IMR-90 (cell line): ENCODE measurements around the gene C1QL1. TPM values are rescaled to one million over a fixed set of nuclear protein-coding genes. Genes with fewer than 3 reads are reported as not detected.

Source experiments
- ATAC-seq: fragments of 200-7000 bp; cut with Tn5 transposase; 2 replicates; pipeline ENCODE4 v1.9.1; 2020; ENCODE audit warnings: low read depth, mild to moderate bottlenecking, moderate library complexity
- BruUV-seq: library from RNA; stranded (reverse); fragments of 400-500 nt; replicated peaks from 2 replicates; lab custom pipeline; 2021; lab: Mats Ljungman, UMichigan
- CTCF ChIA-PET: fragments of 300-600 bp; formaldehyde crosslinking; extraction: SDS; loops from one replicate; lab custom pipeline; 2021; ENCODE audit warnings: antibody characterized with exemption; lab: Yijun Ruan, JAX
- POLR2A ChIA-PET: fragments of 300-600 bp; sonication (Branson Sonifier 250); formaldehyde crosslinking; loops from one replicate; lab custom pipeline; 2022; ENCODE audit warnings: antibody characterized with exemption; ENCODE audit not compliant: unreplicated experiment; lab: Charles Lee
- DNase-seq: peaks from one replicate; pipeline ENCODE4 v3.0.0; 2013
- H2AFZ ChIP-seq: replicated peaks from 2 replicates; pipeline ENCODE3; 2013; ENCODE audit warnings: low read length, mild to moderate bottlenecking; ENCODE audit not compliant: poor library complexity
- H2AK5ac ChIP-seq: 2 replicates; pipeline ENCODE4 v1.6.1; 2013; ENCODE audit warnings: low read depth, low read length, inconsistent platforms
- H2AK9ac ChIP-seq: replicated peaks from 2 replicates; pipeline ENCODE3; 2013; ENCODE audit warnings: mild to moderate bottlenecking, low read depth, low read length, moderate library complexity; ENCODE audit not compliant: poor library complexity
- H2BK120ac ChIP-seq: 2 replicates; pipeline ENCODE4 v1.6.1; 2013; ENCODE audit warnings: low read depth, low read length, inconsistent platforms
- H2BK15ac ChIP-seq: 3 replicates; pipeline ENCODE4 v1.6.1; 2013; ENCODE audit warnings: low read depth, low read length, inconsistent platforms
- H2BK20ac ChIP-seq: 2 replicates; pipeline ENCODE4 v1.6.1; 2013; ENCODE audit warnings: low read depth, mild to moderate bottlenecking, inconsistent platforms, low read length, moderate library complexity
- H2BK5ac ChIP-seq: 2 replicates; pipeline ENCODE4 v1.6.1; 2013; ENCODE audit warnings: mild to moderate bottlenecking, low read depth, low read length, inconsistent platforms; ENCODE audit not compliant: poor library complexity, severe bottlenecking
- H3K14ac ChIP-seq: replicated peaks from 2 replicates; pipeline ENCODE4 v1.6.1; 2013; ENCODE audit warnings: low read depth, low read length, inconsistent platforms
- H3K18ac ChIP-seq: 2 replicates; pipeline ENCODE4 v1.6.1; 2013; ENCODE audit warnings: low read depth, low read length, control low read depth
- H3K23ac ChIP-seq: 2 replicates; pipeline ENCODE4 v1.6.1; 2013; ENCODE audit warnings: low read depth, low read length, inconsistent platforms
- H3K27ac ChIP-seq: 2 replicates; pipeline ENCODE4 v1.5.1; 2013; ENCODE audit warnings: mild to moderate bottlenecking, control low read depth, low read length; ENCODE audit not compliant: insufficient read depth
- H3K27me3 ChIP-seq: 2 replicates; pipeline ENCODE4 v1.6.1; 2013; ENCODE audit warnings: low read length; ENCODE audit not compliant: control insufficient read depth, insufficient read depth
- H3K36me3 ChIP-seq: 2 replicates; pipeline ENCODE4 v1.6.1; 2013; ENCODE audit warnings: low read length, mixed read lengths; ENCODE audit not compliant: control insufficient read depth, insufficient read depth
- H3K4ac ChIP-seq: 2 replicates; pipeline ENCODE4 v1.6.1; 2013; ENCODE audit warnings: low read depth, low read length, inconsistent platforms
- H3K4me1 ChIP-seq: 2 replicates; pipeline ENCODE4 v1.6.1; 2013; ENCODE audit warnings: low read length, mixed read lengths; ENCODE audit not compliant: control insufficient read depth, insufficient read depth
- H3K4me2 ChIP-seq: 2 replicates; pipeline ENCODE4 v1.6.1; 2013; ENCODE audit warnings: low read depth, mild to moderate bottlenecking, control low read depth, low read length, moderate library complexity
- H3K4me3 ChIP-seq: 2 replicates; pipeline ENCODE4 v1.5.1; 2013; ENCODE audit warnings: low read depth, mild to moderate bottlenecking, control low read depth, low read length, moderate library complexity; ENCODE audit not compliant: insufficient read depth
- H3K56ac ChIP-seq: 2 replicates; pipeline ENCODE4 v1.6.1; 2013; ENCODE audit warnings: low read length, inconsistent platforms; ENCODE audit not compliant: insufficient read depth; ENCODE audit errors: extremely low read depth
- H3K79me1 ChIP-seq, 2 experiments: 2 replicates each; pipeline ENCODE4 v1.6.1; 2013; ENCODE audit warnings: low read length in 2 of 2, inconsistent platforms in 1 of 2, low read depth in 1 of 2
- H3K9ac ChIP-seq: 2 replicates; pipeline ENCODE4 v1.6.1; 2013; ENCODE audit warnings: low read depth, low read length, control low read depth
- H3K9me1 ChIP-seq: 2 replicates; pipeline ENCODE4 v1.6.1; 2013; ENCODE audit warnings: low read length, inconsistent platforms; ENCODE audit not compliant: insufficient read depth
- H3K9me3 ChIP-seq: 2 replicates; pipeline ENCODE4 v1.6.1; 2013; ENCODE audit warnings: low read length; ENCODE audit not compliant: control insufficient read depth, insufficient read depth
- H4K20me1 ChIP-seq: 2 replicates; pipeline ENCODE4 v1.6.1; 2013; ENCODE audit warnings: low read length, inconsistent platforms; ENCODE audit not compliant: insufficient read depth
- H4K5ac ChIP-seq: 2 replicates; pipeline ENCODE4 v1.6.1; 2013; ENCODE audit warnings: mild to moderate bottlenecking, low read depth, low read length, control low read depth
- H4K8ac ChIP-seq, 2 experiments: 2 replicates each; pipeline ENCODE4 v1.6.1; 2013; ENCODE audit warnings: low read depth in 2 of 2, low read length in 2 of 2, control low read depth in 1 of 2, inconsistent platforms in 1 of 2
- H4K91ac ChIP-seq: 2 replicates; pipeline ENCODE4 v1.6.1; 2013; ENCODE audit warnings: low read depth, low read length, inconsistent platforms; ENCODE audit not compliant: insufficient read depth
- POLR2A ChIP-seq: IDR thresholded peaks from 2 replicates; pipeline ENCODE4 v1.6.1; 2012; ENCODE audit warnings: mild to moderate bottlenecking, low read depth, low read length
- WGBS, 2 experiments: methylation state at CpG; one replicate each; pipeline versions ENCODE4 v1.1.5 to v1.1.7; 2013; ENCODE audit warnings: missing lambda C conversion rate in 2 of 2; ENCODE audit not compliant: insufficient read length in 1 of 2; ENCODE audit errors: extremely low coverage in 2 of 2; 5-methylcytosine and 5-hydroxymethylcytosine counted together
- dilution Hi-C: fragments of 300-500 bp; cut with HindIII; formaldehyde crosslinking; loops from one replicate; pipeline ENCODE4 v1.14.3; 2018; ENCODE audit warnings: low sequenced_read_pairs; ENCODE audit not compliant: unreplicated experiment
- in situ Hi-C: fragments of 300-500 bp; cut with MboI; formaldehyde crosslinking; loops from 3 replicates; pipeline ENCODE4 v1.14.3; 2019; ENCODE audit warnings: low sequenced_read_pairs, inconsistent platforms, mixed read lengths
- intact Hi-C: fragments of 100-400 bp; cut with micrococcal nuclease; formaldehyde crosslinking; loops from 2 replicates; pipeline ENCODE4 v1.10.0; 2022
- polyA plus RNA-seq, 3 experiments: library from polyadenylated mRNA; depleted of rRNA; stranded (reverse); fragments of >200 nt; gene quantifications; 2 replicates each; pipeline ENCODE4 v1.2.3, GENCODE V29; 2012; ENCODE audit warnings: low replicate concordance in 1 of 3
- total RNA-seq: library from RNA; depleted of rRNA; stranded (reverse); fragments of >200 nt; gene quantifications from 2 replicates; pipeline ENCODE4 v1.2.3, GENCODE V29; 2012

The C1QL1 gene
- total and polyA plus RNA-seq, 2 of the 4 experiments (the other 2 are of a cell fraction), result 0.18 to 0.84 TPM

DNA sequence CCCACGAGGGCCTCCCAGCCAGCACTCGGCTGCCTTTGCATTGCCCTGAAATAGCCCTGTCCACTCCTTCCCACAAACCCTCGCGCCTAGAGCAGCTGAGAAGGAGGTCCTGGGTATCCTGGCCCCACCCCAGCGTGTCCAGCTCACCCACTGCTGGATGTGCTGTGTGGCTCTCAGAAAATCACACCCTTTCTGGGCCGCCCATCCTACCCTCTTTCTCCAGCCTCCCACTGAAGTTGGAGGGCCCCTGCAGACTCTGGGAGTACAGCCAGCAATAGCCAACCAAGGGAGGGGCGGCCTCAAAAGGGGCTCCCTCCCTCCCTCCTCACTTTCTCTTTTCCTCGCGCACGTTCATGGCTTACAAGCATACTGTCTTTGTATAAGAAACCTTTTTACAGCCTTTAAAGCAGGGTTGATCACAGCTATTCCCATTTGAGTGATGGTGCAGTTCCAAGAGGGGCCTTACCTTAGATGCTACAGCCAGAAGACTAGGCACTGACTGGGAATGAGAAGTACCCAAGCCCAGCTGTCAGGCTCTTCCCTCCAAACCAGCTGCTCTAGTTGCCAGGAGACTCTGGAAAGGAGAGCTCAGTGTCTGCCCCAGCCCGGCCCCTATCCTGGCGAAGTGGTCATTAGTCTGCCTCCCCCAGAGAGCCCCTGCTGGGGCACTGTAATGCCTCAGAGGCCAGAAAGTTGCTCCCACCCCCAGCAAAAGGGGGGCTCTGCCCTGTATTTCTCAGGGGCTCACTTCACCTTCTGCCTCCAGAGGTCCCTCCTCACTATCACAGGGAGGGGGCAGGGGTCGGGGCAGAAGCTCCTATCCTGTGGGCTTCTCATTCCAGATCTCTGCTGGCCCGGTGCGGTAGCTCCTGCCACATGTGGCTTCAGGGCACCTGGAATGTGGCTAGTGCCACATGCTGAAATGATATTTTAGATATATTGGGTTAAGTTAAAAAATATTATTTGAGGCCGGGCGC lies 45.2 kb upstream of the C1QL1 start:
- DNase-seq (no peak), ATAC-seq (peak; percentile 57)
- no peak overlapping the region for H3K4ac ChIP-seq
- no peak overlapping the region; the same call in 1 of the 2 replicates for H3K4me2 ChIP-seq
- no peak overlapping the region for H3K18ac ChIP-seq
- H3K23ac ChIP-seq, result no peak overlapping the region
- no peak overlapping the region for H3K4me3 ChIP-seq
- no peak overlapping the region for H4K5ac ChIP-seq
- H3K4me1 ChIP-seq, result peaks cover 10% of the 10 kb centered on the region; the same call in 1 of the 2 replicates
- no peaks in the 10 kb centered on the region; the same call in 1 of the 2 replicates for H3K9me1 ChIP-seq
- ChIA-PET CTCF (interaction anchor here (1.3 kb wide), 1 partner anchor 93 kb away, joined by 5 read pairs; no protein-coding TSS in a partner anchor), POLR2A (interaction anchor here (0.6 kb wide), 1 partner anchor 219 kb away, joined by 6 read pairs; no protein-coding TSS in a partner anchor)
- no peak overlapping the region for H2BK15ac ChIP-seq
- no peaks in the 10 kb centered on the region for H3K79me1 ChIP-seq
- intact Hi-C loops (no loop called here), dilution Hi-C loops (no loop called here), in situ Hi-C loops (loop anchor here (5.0 kb wide), 1 partner anchor 101 kb away; no protein-coding TSS in a partner anchor)
- no peak overlapping the region for H3K56ac ChIP-seq
- 21% methylated on average over 3 of the region's 17 CpGs; no CpG with 5 or more reads in 1 of the 2 experiments for WGBS, 2 experiments
- no peak overlapping the region for H3K14ac ChIP-seq
- H2BK20ac ChIP-seq, result no peak overlapping the region
- H3K36me3 ChIP-seq, result no peaks in the 10 kb centered on the region
- peaks cover under 1% of the 10 kb centered on the region; the same call in 1 of the 2 replicates for H3K27me3 ChIP-seq
- no peak overlapping the region for H4K91ac ChIP-seq
- no peak overlapping the region for H2AK5ac ChIP-seq
- no peak for TF ChIP-seq POLR2A
- H3K9me3 ChIP-seq, result no peaks in the 10 kb centered on the region
- no peak overlapping the region for H4K8ac ChIP-seq
- H3K9ac ChIP-seq, result no peak overlapping the region
- H2AFZ ChIP-seq, result peak overlapping the region; percentile 39
- no peaks in the 10 kb centered on the region for H4K20me1 ChIP-seq
- H3K27ac ChIP-seq, result no peak overlapping the region
- no peak overlapping the region for H2AK9ac ChIP-seq
- H2BK120ac ChIP-seq, result no peak overlapping the region
- no peak overlapping the region for H2BK5ac ChIP-seq
- no TSS peak for BruUV-seq
